ENCODE results near the gene ST6GALNAC1.

The ST6GALNAC1 gene

DNA sequence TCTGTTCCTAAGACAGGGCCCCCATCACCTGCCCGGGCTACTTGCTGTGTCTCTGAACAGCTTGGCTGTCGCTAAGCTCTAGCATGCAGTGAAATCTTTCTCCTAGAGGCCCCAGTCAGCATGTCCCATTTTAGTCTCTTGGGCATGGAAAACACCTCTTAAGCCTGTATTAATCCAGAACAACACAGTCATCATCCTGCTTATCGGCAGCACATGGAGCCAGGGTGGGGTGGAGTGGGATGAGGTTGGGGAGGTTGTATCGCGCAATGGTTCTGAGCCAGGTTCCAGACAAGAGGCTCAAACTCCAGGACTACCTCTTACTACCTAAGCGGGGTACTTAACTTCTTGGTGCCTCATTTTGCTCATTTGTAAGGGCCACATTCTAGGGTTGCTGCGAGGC, 65.7 kb downstream of the ST6GALNAC1 start:
- H3K27me3 Mint-ChIP-seq (ENCODE audit: low read depth) = peaks cover 26% of the 10 kb centered on the region
- H3K4me1 Mint-ChIP-seq = no peaks in the 10 kb centered on the region
- H3K4me3 Mint-ChIP-seq = no peak overlapping the region
- no peak overlapping the region for H3K27ac Mint-ChIP-seq
- H3K9me3 Mint-ChIP-seq = no peaks in the 10 kb centered on the region
- H3K36me3 Mint-ChIP-seq (ENCODE audit: low read depth) = no peaks in the 10 kb centered on the region
- TF ChIP-seq CTCF (IDR thresholded peaks at IDR 0.05; ENCODE audit: unreplicated experiment in 3 of 3) = no peak

- H3K4me1 Mint-ChIP-seq = no peaks in the 10 kb centered on the region
- no peak for TF ChIP-seq CTCF (IDR thresholded peaks at IDR 0.05; ENCODE audit: unreplicated experiment in 3 of 3)
- H3K27ac Mint-ChIP-seq = no peak overlapping the region
- no peak overlapping the region for H3K4me3 Mint-ChIP-seq
- H3K9me3 Mint-ChIP-seq = no peaks in the 10 kb centered on the region
- peaks cover 18% of the 10 kb centered on the region for H3K27me3 Mint-ChIP-seq (ENCODE audit: low read depth)
- no peaks in the 10 kb centered on the region for H3K36me3 Mint-ChIP-seq (ENCODE audit: low read depth)
These were observed 67.4 kb downstream of the ST6GALNAC1 start for GRCh38 chr17:76576189-76576588.

GRCh38 chr17:76575570-76575969, 68.0 kb downstream of the ST6GALNAC1 start:
- H3K9me3 Mint-ChIP-seq = no peaks in the 10 kb centered on the region
- no peak overlapping the region for H3K4me3 Mint-ChIP-seq
- H3K4me1 Mint-ChIP-seq = no peaks in the 10 kb centered on the region
- peaks cover 12% of the 10 kb centered on the region for H3K27me3 Mint-ChIP-seq (ENCODE audit: low read depth)
- no peak overlapping the region for H3K27ac Mint-ChIP-seq
- TF ChIP-seq CTCF (IDR thresholded peaks at IDR 0.05; ENCODE audit: unreplicated experiment in 3 of 3) = no peak
- H3K36me3 Mint-ChIP-seq (ENCODE audit: low read depth) = no peaks in the 10 kb centered on the region
